GM21786 (cell line): ENCODE measurements around the gene PRPF4.

Source experiments
- ATAC-seq: cut with Tn5 transposase; IDR thresholded peaks from one replicate; pipeline ENCODE4 v1.9.1; 2021; ENCODE audit not compliant: unreplicated experiment

Gene PRPF4

DNA sequence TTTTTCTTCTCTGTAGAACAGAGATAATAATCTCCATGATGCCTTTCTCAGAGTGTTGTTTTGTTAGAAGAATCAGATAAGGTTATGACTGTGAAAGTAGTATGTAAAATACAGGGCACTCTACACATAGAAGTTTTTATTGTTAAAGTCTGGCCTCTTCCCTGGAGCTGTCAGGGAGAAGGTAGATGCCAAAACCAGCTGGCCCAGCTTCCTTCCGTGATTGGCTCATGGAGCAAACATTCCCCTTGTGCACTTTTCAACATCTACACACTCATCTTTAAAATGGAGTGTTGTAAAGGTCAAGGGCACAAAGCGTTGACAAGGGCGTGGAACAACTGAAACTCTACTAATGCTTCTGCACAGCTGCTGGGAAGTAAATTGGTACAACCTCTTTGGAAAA lies 35.1 kb downstream of the PRPF4 start:
- ATAC-seq = no peak

DNA sequence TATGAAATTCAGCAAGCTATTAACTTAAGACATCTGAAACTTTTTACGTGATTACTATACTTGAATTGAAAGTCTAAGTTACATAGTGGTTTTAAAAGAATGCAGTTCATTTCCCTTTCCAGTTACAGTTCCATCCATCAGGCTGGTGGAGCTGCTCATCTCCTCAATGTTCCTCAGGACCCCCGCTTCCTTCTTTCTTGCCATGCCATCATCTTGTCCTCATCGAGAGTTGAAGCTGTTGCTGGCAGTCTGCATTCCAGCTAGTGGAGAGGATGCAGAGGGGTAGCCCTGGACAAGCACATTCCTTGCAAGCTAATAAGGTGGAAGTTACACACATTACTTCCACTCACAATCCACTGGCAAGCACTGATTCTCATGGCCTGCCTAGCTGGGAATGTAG lies 36.5 kb downstream of the PRPF4 start:
- no peak for ATAC-seq

DNA sequence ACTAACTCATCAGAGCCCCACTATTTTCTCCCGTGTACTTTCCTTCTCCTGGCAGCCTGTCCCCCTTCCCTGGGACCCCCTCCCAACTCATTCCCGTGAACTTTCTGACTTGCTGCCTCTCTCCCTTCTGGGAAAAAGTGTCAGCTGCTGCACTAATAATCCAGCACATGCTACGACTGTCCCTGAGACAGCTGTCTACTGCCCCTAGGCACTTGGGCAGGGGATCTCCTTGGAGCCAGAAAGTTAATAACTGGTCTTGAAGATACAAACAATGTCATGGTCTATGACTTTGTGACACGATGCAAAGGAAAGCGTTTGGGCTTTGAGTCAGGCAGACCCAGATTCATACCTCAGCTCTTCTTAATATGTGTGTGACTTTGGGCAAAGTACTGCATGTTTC lies 37.8 kb downstream of the PRPF4 start:
- no peak for ATAC-seq

DNA sequence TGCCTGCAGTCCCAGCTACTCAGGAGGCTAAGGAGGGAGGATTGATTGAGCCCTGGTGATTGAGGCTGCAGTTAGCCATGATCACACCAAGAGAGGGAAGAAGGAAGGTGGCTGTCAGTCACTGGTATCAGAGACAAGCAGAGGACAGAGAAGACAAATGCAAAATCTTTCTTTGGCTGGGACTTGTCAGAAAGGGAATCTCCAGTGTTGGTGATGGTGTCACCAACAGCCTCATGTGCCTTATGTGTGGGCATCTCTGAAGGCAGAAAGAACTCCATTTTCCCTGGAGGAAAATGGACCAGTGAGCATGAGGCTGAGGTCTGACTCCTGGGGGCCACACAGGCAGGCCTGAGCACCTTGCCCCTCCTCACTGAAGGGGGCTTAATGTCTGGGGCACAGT lies 39.8 kb downstream of the PRPF4 start:
- no peak for ATAC-seq

DNA sequence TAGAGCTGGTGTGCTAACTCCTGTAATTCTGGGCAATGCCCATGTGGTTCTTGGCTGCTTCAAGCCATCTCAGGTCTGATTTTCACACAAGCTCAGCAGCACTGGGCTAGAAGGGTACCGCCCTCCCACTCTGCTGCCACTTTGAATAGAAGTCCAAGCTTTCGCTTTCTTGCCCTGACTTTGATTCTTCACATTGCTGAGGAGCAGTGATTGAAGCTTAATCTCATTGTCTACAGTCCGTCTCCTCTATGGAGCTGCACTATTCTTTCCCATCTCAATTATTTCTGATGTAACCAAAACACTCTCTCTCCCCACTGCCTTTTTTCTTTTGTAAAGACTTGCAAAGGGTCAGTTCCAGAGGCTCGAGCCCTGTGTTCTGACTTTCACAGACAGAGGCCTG lies 40.6 kb downstream of the PRPF4 start:
- ATAC-seq = no peak

DNA sequence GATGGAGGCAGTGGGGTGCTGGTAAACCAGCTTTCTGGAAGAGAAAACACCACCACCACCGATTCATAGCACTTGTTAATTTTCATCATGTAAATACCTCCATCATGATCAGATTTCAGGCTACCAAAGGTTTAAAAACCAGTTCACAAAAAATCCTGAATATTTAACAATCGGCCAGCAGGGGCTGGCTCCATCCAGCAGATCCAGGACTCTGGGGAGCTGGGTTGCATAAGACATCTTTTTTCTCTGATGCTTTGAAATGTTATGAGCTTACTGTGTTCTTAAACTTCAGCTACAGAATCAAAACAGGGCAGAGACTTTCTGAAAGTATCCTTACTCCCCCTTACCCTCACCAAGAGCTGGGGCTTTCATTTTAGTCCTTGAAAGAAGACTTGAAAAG lies 42.3 kb downstream of the PRPF4 start:
- no peak for ATAC-seq

DNA sequence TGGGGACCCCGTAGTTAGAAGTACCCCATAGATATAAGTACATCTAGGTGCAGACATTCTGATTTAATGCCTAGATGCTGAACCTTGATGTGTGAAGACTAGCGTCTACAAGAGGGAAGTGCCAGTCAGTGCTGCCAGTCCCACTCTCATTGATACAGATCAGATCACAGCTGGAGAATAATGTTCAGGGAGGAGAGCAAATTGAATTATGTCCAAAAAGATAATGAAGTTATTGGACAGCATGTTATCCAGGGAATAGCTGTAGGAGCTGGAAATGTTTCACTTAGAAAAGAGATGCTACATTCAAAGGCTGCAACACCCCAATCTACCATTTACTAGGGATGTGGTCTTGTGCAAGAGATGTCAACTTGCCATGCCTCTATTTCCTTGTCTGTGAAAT lies 43.6 kb downstream of the PRPF4 start:
- no peak for ATAC-seq

DNA sequence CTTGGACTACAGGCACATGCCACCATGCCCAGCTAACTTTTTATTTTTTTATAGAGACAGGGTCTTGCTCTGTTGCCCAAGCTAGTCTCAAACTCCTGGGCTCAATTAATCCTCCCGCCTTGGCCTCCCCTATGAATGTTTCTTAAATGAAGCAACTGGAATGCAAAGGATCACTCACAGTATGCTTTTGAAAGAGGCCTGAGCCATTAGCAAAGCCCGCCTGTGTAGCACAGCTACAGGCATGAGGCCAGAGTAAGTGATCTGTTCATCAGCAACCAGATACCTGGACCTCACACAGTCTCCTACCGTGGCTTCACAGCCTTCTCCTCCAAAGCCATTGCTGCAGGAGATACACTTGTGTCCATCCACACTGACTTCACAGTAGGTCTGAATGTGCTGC lies 44.6 kb downstream of the PRPF4 start:
- ATAC-seq = no peak

DNA sequence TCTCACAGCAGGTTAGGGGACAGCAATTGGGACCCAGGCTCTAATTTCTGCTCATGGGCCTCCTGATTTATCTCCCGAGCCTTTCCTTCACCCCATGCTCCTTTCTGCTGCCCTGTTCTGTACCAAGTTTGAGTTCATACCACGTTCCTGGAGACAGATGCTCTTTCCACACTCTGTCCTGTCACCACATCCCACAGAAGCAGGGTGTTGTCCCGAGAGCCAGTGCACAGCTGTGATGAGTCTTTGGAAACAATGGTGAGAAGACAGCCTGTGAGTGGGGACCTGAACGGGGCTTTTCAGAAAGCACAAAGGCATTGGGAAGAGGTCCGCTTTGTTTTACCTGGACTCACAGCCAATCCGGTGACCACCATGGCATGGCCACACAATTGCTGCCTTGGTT lies 47.2 kb downstream of the PRPF4 start:
- no peak for ATAC-seq

DNA sequence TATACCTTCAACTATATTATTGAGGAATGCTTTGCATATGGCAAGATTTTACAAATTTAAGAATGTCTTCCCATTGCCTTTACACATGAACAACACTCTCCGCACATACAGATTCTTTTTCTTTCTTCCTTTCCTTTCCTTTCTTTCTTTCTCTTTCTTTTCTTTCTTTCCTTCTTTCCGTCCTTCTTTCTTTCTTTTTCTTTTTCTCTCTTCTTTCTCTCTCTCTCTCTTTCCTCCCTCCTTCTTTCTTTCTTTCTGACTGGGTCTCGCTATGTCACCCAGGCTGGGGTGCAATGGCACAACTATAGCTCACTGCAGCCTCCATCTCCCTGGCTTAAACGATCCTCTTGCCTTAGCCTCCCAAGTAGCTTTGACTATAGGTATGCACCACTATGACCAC lies 50.8 kb downstream of the PRPF4 start:
- no peak for ATAC-seq

DNA sequence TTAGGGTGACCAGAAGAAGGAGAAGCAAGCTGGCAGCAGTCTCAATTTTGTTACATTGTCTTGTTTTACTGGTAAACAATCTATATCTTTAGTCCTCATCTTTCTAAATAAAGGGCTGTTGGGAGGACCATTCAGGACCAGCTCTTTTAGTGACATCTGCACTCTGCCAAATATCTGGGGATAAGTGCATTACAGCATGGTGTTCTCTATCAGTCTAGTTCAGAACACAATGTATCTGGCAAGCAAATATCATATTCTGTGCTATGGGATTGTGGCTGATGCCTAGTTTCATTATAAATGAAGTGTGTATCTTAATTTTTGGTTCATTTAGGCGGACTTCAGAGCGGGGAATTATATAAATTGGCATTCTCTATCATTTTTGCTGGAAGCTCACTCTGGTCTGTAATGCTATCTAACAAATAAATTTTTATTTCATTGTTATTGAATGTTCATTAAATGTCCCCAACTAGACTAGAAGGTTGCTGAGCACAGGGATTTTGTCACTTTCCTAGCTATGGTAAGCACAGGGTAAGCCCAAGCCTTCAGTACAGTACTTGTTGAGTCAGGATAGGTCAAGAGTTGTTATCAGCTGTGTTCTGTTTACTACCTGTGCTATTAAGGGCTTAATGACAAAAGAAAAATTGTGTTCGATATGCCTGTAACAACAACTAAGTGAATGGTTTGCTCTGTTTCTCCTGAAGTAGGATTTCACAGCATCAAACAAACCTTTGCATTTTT lies 52.8 kb downstream of the PRPF4 start:
- ATAC-seq = no peak

DNA sequence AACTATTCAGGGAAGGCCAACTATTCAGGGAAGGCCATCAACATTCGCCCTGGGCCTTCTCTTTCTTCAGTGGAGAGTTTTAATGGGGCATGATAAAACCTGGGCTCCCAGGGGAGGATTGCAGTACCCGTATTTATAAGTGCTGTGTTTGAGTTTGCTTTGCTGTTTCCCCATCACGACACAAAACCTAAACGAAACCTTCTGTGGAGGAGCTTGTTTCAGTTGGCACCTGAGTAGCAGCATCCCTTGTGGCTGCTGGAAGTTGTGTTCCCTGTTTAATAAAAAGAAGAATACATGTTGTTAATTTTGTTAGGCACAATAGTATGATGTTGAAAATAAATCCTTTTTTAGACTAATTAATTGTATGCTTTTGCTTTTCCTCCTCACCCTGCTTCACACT lies 56.3 kb downstream of the PRPF4 start:
- ATAC-seq = no peak

DNA sequence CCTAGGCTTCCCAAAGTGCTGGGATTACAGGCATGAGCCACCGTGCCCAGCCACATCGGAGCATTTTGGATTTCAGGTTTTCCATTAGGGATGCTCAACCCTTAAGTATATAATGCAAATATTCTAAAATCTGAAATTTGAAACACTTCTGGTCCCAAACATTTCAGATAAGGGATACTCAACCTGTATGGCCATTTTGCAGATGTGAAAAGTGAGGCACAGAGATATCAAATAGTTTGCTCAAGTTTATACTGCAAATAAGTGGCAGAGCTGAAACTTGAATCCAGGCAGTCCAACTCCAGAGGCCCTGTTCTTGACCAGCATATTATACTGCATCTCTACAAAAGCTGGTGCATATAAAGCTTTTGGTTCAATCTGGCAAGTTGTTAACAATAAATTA lies 62.3 kb downstream of the PRPF4 start:
- ATAC-seq = no peak

DNA sequence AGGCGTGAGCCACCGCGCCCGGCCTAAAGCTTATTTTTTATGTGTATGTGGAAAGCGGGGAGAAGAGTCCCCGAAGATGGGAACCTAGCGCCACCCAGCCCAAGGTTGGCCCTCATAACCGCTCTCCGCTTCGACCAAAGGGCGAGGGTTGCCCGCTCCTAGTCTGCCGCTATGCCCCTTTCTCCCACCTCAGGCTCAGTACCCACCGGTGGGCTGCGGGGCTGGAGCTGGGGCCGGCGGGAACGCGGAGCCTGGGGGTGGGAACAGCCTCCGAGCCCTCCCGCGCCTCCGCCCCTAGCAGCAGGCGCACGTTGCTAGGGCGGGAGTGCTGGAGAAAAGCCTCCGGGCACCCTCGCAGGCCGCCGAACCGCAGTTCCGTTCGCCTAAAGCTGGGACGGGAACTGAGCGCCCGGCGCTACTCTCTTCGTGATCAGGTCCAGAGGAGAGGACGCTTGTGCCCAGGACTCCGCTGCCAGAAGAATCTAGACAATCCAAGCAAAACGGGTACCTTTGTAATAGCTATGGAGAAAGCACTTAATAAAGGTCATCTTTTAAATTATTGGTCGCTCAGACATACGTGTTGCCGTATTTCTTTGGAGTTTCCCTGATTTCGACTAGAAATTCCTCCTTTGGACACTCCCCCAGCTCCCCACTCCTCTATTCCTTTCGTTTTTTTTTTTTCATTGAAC lies 64.7 kb downstream of the PRPF4 start, which contains the start of gene WDR31:
TSS of gene WDR31 (minus strand) at position 265 of the 689 bp plus-strand sequence. CDS start 8,253 bp downstream, outside the sequence.
- ATAC-seq = peak; percentile 96

DNA sequence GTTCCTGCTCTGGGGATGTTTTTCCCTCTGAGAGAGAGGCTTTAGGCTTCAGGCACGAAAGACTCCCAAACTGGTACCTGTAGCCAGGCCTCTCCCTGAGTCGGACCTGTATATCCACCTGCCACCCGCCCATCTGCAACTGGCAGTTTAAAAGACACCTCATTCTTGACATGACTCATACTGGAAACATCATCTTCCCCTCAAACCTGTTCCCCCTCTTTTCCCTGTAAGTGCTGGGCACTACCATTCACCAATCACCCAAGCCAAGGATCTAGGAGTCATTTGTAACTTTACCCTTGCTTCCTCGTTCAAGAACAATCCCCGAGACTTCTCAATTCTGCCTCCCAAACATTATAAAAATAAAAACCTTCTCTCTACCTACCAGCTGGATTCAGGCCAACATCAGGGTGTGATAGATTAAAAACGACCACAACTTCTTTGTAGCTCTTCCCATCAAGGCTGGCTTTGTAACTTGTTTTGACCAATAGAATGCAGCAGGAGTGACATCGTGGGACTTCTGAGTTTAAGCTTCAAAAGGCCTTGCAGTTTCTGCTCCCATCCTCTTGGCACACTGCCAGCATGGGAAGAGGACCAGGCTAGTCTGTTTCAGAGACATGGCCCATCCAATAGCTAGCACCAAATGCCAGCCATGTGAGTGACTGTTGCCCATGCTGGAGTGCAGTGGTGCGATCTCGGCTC lies 66.4 kb downstream of the PRPF4 start:
- no peak for ATAC-seq
